ENCODE measurements around the gene OTOP1. TPM values are rescaled to one million over a fixed set of nuclear protein-coding genes. Genes with fewer than 3 reads are reported as not detected.
"Not testable (repeated sequence)": the region's sequence is repeated elsewhere in the genome, so short reads cannot be mapped to it uniquely, and the experiment has no call there.

OTOP1 gene
- total RNA-seq, 4 donors from 2014 or later: not detected

GRCh38 chr4:4260185-4260751 lies 33.5 kb upstream of the OTOP1 start:
- Histone ChIP-seq H3K27me3 (no peaks in the 10 kb centered on the region), H3K4me1 (no peaks in the 10 kb centered on the region), H3K27ac (no peak overlapping the region), H3K9me3 (no peaks in the 10 kb centered on the region), H3K4me3 (no peak overlapping the region), H3K36me3 (no peaks in the 10 kb centered on the region)
- intact Hi-C loops (cut with DNase I; ENCODE audit: low total_unique reads) (no loop called here), in situ Hi-C loops (cut with MboI; ENCODE audit: low sequenced_read_pairs in 4 of 4) (loop anchor here in 1 of 4 donors (25.0 kb wide), 1 partner anchor 277 kb away; the partner anchor contains the start of gene STX18)
- TF ChIP-seq POLR2A (IDR thresholded peaks at IDR 0.05) (no peak), CTCF (IDR thresholded peaks at IDR 0.05 in 4 of 5, conservative IDR thresholded peaks at IDR 0.05 in 1 of 5) (peak in 2 of 5 experiments; percentile 10 to 19)
- ATAC-seq: peak in 1 of 2 donors; percentile 39
- DNase-seq: no peak

- no peak for DNase-seq
- Histone ChIP-seq H3K27ac (no peak overlapping the region), H3K36me3 (no peaks in the 10 kb centered on the region), H3K27me3 (no peaks in the 10 kb centered on the region), H3K4me3 (no peak overlapping the region), H3K9me3 (no peaks in the 10 kb centered on the region), H3K4me1 (no peaks in the 10 kb centered on the region)
- in situ Hi-C loops (cut with MboI; ENCODE audit: low sequenced_read_pairs in 4 of 4) (loop anchor here in 3 of 4 donors (10.0 to 25.0 kb wide), 2 partner anchors 75 to 278 kb away; partner anchors contain the start of gene STX18 (in 1 of the 3)), intact Hi-C loops (cut with DNase I; ENCODE audit: low total_unique reads) (no loop called here)
- no peak for TF ChIP-seq CTCF (IDR thresholded peaks at IDR 0.05 in 4 of 5, conservative IDR thresholded peaks at IDR 0.05 in 1 of 5)
- no peak for TF ChIP-seq POLR2A (IDR thresholded peaks at IDR 0.05)
- ATAC-seq: no peak
Measured at GRCh38 chr4:4259484-4260100, 32.9 kb upstream of the OTOP1 start.

- ATAC-seq; H3K36me3 ChIP-seq; H3K4me3 ChIP-seq; intact Hi-C loops (cut with DNase I; ENCODE audit: low total_unique reads); DNase-seq; H3K27me3 ChIP-seq; H3K9me3 ChIP-seq; H3K4me1 ChIP-seq; H3K27ac ChIP-seq: not testable (repeated sequence)
- in situ Hi-C loops (cut with MboI; ENCODE audit: low sequenced_read_pairs in 4 of 4): loop anchor here in 3 of 4 donors (10.0 to 25.0 kb wide), 2 partner anchors 77 to 280 kb away; partner anchors contain the start of gene STX18 (in 1 of the 3)
Measured at GRCh38 chr4:4257705-4258104, 31.0 kb upstream of the OTOP1 start.

DNA sequence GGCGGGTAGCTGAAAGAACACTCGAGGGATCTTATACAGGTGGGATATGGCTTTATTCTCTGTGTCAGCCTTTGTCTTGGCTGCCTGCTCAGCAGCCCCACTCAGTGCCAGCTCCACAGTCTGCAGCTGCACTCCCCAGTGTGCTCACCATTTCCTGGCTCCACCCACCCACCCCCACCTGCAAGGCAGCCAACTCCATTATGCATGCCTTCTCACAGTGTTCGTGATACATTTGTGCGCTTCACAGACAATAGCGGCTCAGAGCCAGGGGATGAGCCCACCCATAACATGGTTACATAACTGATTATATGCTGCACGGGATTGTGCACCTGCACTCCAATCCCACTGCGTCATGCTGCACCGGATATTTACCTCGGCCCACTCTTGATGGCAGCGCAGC lies 30.1 kb upstream of the OTOP1 start:
- intact Hi-C loops (cut with DNase I; ENCODE audit: low total_unique reads): no loop called here
- Histone ChIP-seq H3K4me3 (no peak overlapping the region), H3K9me3 (no peaks in the 10 kb centered on the region), H3K4me1 (no peaks in the 10 kb centered on the region), H3K36me3 (no peaks in the 10 kb centered on the region), H3K27me3 (no peaks in the 10 kb centered on the region), H3K27ac (no peak overlapping the region)
- ATAC-seq (no peak), DNase-seq (no peak)
- in situ Hi-C loops (cut with MboI; ENCODE audit: low sequenced_read_pairs in 4 of 4): loop anchor here in 3 of 4 donors (10.0 to 25.0 kb wide), 2 partner anchors 78 to 281 kb away; partner anchors contain the start of gene STX18 (in 1 of the 3)
- TF ChIP-seq CTCF (IDR thresholded peaks at IDR 0.05 in 4 of 5, conservative IDR thresholded peaks at IDR 0.05 in 1 of 5): no peak
- no peak for TF ChIP-seq POLR2A (IDR thresholded peaks at IDR 0.05)

GRCh38 chr4:4254666-4255065 lies 27.9 kb upstream of the OTOP1 start:
- no peaks in the 10 kb centered on the region for H3K27me3 ChIP-seq
- no peak overlapping the region for H3K27ac ChIP-seq
- intact Hi-C loops (cut with DNase I; ENCODE audit: low total_unique reads): no loop called here
- TF ChIP-seq POLR2A (IDR thresholded peaks at IDR 0.05): no peak
- no peak for TF ChIP-seq CTCF (IDR thresholded peaks at IDR 0.05 in 4 of 5, conservative IDR thresholded peaks at IDR 0.05 in 1 of 5)
- in situ Hi-C loops (cut with MboI; ENCODE audit: low sequenced_read_pairs in 4 of 4): loop anchor here (5.0 to 25.0 kb wide), 3 partner anchors 80 to 283 kb away; partner anchors contain the start of gene STX18 (in 1 of the 4)
- H3K9me3 ChIP-seq: no peaks in the 10 kb centered on the region
- no peak overlapping the region for H3K4me3 ChIP-seq
- DNase-seq: no peak
- H3K4me1 ChIP-seq: no peaks in the 10 kb centered on the region
- ATAC-seq: no peak
- H3K36me3 ChIP-seq: no peaks in the 10 kb centered on the region
